Stimulated activated CD8-positive, alpha-beta memory T cell treated with anti-CD3 and anti-CD28 coated beads, Interleukin-4, amount 100 ng/mL, for 4 hours (primary cell): Measurements from ENCODE around the gene SH3PXD2A.
"Not testable (repeated sequence)": the region's sequence is repeated elsewhere in the genome, so short reads cannot be mapped to it uniquely, and the experiment has no call there.

Source experiments
- DNase-seq, 2 donors: peaks; one replicate each; pipeline ENCODE4 v3.0.0-alpha.2; 2020; ENCODE audit warnings: low read depth in 2 of 2, low spot score in 1 of 2

SH3PXD2A gene

DNA sequence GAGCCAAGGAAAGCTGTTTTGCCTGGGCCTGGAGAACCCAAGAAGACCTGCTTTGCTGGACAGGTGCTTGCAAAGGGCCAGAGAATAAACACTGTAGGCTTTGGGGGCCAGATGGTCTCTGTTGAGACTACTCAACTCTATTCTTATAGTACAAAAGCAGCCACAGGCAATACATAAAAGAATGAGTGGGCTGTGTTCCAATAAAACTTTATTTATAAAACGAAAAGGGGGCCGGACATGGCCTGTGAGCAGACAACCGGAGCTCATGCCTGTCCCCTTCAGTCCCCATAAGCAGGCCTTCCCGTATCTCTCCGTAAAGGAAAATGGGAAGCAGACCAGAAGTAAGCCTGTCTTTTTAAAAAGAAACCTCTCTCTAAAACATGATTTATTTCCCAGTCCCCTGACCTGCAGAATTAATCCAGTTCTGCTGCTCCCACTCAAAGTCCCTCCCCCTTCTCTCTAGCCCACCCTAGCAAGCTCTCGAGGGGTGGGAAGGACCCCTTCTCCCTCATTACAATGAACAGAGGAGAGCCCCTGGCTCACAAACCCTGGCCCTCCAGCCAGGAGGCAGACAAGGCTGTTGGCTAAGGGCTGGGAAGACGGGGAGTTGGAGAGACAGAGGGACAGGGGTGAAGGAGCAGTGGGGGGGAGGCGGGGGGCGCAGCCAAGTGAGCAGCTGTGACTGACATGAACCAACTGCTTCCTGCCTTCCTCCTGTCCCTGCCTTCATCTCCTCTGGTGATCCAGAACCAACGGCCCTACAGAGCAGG lies 184.1 kb downstream of the SH3PXD2A start:
- no peak for DNase-seq

- no peak for DNase-seq
Measured at GRCh38 chr10:103669944-103670343, 185.4 kb downstream of the SH3PXD2A start.

DNA sequence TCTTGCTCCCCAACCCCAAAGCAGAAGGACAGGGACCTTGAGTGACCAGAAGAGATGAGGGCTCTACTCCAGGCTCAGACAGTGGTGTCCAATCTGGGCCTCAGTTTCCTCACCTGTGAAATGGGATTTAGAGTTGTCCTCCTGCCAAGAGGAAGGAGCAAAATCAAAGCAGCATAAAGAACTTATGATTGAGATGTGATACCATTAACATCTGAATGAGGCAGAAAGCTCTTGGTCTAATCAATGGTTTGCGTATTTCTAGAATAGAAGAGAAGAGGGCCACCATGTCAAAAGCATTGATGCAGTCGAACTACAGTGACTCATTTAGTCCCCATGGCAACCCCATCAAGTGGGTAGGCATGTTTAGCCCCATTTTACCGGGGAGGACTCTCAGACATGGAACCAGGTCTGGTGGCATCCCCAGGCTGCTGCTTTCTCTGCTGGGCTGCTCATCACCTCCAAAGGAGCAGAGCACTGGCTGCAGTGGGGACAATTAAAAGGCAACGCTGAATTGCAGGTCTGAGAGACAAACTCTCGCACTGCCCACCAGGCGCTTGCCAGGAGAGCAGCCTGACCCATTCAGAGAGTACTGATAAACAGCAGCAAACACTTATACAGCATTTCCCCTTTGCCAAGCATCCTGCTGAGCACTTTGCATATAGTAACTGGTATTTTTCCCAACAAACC lies 186.0 kb downstream of the SH3PXD2A start:
- DNase-seq = no peak

GRCh38 chr10:103668351-103669242 lies 186.8 kb downstream of the SH3PXD2A start:
- no peak for DNase-seq

- no peak for DNase-seq
Measured at GRCh38 chr10:103667356-103667755, 188.0 kb downstream of the SH3PXD2A start.

DNA sequence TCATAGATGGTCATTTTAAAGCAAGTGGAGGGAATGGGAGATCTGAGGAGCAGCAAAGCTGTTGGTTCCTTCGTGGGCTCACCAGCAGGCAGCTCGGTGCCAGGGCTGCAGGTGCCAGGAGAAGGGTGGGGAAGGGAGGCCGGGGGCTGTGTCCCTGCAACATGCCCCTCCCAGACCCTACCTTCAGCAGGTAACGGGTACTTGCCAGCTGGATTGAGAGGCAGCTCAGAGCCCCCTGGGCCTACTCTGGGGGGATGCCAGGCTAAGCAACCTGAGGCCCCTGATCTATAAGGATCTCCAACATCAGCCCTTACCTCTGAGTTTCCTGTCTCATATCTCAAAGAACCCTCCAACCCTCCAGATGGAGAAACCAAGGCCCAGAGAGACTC lies 188.6 kb downstream of the SH3PXD2A start:
- no peak for DNase-seq

DNA sequence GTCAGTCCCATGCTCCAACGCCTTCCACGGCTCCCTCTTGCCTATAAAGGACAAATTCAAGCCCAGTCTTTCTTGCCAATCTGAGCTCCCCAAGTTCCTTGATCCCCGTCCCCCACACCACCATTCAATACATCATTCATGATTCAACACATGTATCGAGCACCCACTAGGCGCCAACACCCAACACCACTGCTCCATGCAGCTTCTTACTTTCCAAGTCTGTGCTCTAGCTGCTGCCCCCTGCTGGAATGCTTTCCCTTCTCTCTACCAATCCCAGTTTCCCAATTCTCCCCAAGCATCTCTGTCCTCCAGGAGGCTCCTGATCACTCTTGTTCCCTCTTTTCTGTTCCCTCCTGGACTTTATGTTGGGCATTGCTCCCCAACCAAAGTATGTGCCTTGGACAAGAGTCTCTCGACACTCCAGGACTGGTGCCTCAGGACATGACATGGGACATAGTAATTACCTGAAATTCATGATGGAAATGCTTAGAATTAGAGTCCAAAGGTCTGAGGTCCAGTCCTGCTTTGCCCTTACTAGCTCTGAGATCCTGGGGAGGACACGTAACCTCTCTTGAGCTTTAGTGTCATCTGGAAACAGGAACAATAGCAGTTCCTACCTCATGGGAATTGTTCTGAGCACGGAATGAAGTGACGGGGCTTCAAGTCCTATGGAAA lies 189.2 kb downstream of the SH3PXD2A start:
- no peak for DNase-seq

GRCh38 chr10:103665162-103665889 lies 190.1 kb downstream of the SH3PXD2A start:
- no peak for DNase-seq

DNA sequence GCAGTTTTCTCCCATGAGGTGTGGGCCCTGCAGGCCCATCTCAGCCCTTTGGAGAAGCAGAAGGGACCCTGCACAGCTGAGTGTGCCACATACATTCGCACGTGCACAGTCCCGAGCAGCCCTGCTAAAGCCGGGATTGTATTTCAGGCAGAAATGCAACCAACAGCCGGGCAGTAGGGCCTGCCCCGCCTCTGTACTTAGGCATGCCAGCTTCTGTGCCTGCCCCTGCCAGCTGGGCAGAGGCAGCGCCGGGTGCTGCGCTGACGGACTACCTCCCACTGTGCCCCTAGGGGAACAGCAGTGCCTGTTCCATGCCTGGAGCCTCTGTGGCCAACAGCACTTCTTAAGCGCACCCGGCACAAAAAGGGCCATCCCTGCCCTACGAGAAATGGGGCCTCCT lies 191.6 kb downstream of the SH3PXD2A start:
- DNase-seq = no peak

GRCh38 chr10:103663236-103663635 lies 192.1 kb downstream of the SH3PXD2A start:
- DNase-seq = no peak

DNA sequence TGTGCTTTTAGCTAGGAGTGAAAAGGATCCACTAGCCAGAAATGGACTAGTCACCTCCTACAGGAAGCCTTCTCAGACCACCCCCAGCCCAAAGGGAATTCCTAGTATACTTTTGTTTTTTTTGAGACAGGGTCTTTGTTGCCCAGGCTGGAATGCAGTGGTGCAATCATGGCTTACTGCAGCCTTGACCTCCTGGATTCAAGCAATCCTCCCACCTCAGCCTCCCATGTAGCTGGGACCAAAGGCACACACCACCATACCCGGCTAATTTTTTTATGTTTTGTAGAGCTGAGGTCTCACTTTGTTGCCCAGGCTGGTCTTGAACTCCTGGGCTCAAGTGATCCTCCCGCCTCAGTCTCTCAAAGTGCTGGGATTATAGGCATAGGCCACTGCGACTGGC lies 192.7 kb downstream of the SH3PXD2A start:
- DNase-seq = not testable (repeated sequence)

DNA sequence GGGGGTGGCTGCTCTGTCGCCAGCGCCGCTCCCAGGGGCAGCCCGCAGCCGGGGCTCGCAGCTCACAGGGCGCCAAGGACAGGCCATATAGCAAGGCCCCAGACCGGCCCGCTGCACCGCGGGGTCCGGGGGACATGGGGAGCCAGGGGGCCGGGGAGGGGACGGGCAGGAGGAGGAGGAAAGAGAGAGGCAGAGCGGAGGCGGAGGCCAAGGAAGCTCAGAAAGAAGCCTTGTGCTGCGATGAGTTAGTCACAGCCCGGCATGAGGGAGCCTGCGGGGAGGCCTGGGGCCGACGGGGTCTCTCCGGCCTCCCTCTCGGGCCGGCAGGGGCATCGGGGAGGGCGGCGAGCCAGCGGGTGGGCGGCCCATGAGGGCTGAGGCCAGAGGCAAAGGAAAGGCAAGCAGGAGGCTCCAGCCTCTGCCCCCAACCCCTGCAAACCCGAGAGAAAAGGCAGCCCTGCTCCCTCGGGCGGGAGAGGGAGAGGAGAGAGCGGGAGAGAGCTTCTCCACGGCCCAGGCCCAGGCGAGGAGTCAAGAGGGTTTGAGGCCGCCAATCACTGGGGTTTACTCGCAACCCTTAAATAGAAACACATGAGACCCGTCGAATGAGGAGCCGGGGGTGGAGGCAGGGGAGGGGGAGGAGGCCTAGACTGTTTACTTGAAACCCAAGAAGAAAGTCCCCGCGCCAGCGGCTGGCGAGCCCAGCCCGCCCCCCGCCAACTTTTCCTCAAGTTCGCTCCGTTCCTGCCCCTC lies 194.0 kb downstream of the SH3PXD2A start:
- no peak for DNase-seq

GRCh38 chr10:103660364-103661197 lies 194.8 kb downstream of the SH3PXD2A start:
- DNase-seq = no peak

DNA sequence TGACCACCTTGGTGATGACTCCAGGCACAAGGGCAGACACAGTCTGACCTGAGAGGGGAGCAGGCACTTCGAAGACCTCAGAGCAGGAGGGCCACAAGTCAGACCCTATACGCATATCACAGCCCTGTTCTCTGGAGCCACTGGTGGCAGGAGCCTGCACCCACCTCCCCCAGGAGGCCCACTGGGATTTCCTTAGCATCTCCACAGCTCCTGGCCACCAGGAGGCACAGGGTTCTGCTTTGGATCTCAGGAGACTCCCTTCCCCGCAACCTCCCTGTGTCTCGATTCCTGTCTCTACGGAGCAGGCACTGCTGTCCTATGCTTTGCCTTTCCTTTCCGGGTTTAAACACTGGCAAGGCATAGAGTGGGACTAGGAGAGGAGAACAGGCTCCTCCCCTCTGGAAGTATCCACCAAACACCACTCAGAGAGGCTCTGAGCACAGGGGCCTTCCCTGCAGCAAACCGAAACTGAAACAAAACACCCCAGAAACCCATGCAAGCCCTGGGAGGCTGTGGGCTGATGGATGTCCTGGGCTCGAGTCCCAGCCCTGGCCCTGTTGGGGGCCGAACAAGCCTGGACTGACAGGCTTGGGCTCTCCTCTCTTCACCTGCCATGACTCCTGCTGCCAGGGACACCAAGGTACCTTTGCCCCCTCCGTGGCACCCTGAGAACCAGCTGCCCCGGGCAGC lies 195.6 kb downstream of the SH3PXD2A start:
- DNase-seq = peak; percentile 24

- no peak for DNase-seq
Measured at GRCh38 chr10:103658049-103658577, 197.3 kb downstream of the SH3PXD2A start.

GRCh38 chr10:103657061-103657591 lies 198.2 kb downstream of the SH3PXD2A start:
- no peak for DNase-seq

DNA sequence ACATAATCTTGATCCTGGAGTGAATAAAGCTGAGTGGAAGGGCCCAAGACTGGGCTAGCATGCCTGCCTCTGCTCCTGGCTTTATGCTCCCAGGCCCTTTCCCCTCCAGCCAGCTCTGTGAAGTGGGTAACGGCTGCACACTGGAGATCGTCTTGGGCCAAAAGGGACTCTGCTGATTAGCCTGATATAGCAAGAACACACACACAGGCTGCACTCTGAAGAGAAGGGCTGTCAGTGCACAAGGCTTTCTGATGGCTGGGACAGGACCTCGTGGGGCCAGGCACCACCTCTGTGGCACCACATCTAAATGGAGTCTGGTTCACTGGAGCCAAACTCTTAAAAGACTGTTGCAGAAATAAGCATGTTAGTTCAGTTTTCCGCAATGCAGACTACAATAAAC lies 200.5 kb downstream of the SH3PXD2A start:
- no peak for DNase-seq

GRCh38 chr10:103653581-103654037 lies 201.8 kb downstream of the SH3PXD2A start:
- no peak for DNase-seq
